Measurements from ENCODE around the gene ZNF513. TPM values are rescaled to one million over a fixed set of nuclear protein-coding genes. Genes with fewer than 3 reads are reported as not detected.

Gene ZNF513
- total and polyA plus RNA-seq, 2 donors (not counting 1 experiment from before 2014, with no cell fraction given): 29.0 to 36.8 TPM

GRCh38 chr2:27347641-27348040 lies 32.9 kb downstream of the ZNF513 start:
- Histone ChIP-seq H3K4me2 (replicated peaks; ENCODE audit: low read depth, low read length, poor library complexity, severe bottlenecking) (no peak overlapping the region), H3K79me2 (ENCODE audit: control insufficient read depth, insufficient read depth, low read length) (peaks cover 95% of the 10 kb centered on the region), H3K4me3 (ENCODE audit: control extremely low read depth in 1 of 5, extremely low read depth in 1 of 5, insufficient read depth in 1 of 5, low read depth in 2 of 5, low read length in 4 of 5) (no peak overlapping the region), H4K20me1 (ENCODE audit: control insufficient read depth, insufficient read depth, low read length, poor library complexity, severe bottlenecking) (peaks cover 81% of the 10 kb centered on the region), H3K9ac (ENCODE audit: low read length) (no peak overlapping the region), H3K27me3 (replicated peaks in 1 of 4; ENCODE audit: control extremely low read depth in 1 of 4, control insufficient read depth in 3 of 4, insufficient read depth in 4 of 4, low read length in 3 of 4) (no peaks in the 10 kb centered on the region), H2AFZ (ENCODE audit: insufficient read depth, low read depth, low read length, poor library complexity, severe bottlenecking) (no peak overlapping the region), H3K27ac (ENCODE audit: low read length in 2 of 2) (no peak overlapping the region), H3K9me3 (ENCODE audit: control extremely low read depth in 1 of 3, control insufficient read depth in 2 of 3, insufficient read depth in 1 of 3, low read length in 2 of 3) (no peaks in the 10 kb centered on the region), H3K4me1 (ENCODE audit: control insufficient read depth in 2 of 2, insufficient read depth in 2 of 2, low read length in 2 of 2) (no peaks in the 10 kb centered on the region), H3K36me3 (replicated peaks in 1 of 2; ENCODE audit: control extremely low read depth in 1 of 2, control insufficient read depth in 1 of 2, extremely low read depth in 1 of 2, insufficient read depth in 2 of 2, low read length in 1 of 2) (peaks cover 0 to 20% of the 10 kb centered on the region in 2 experiments)
- ChIA-PET CTCF (interaction anchor here (0.6 kb wide), 1 partner anchor 44 kb away, joined by 5 read pairs; no protein-coding TSS in a partner anchor), POLR2A (interaction anchor here (0.7 kb wide), 1 partner anchor 9 kb away, joined by 3 read pairs; no protein-coding TSS in a partner anchor)
- DNase-seq (no peak), ATAC-seq (ENCODE audit: low read depth) (no peak)
- H3K4me1 Mint-ChIP-seq: peaks cover 24% of the 10 kb centered on the region
- no peak overlapping the region for H3K4me3 Mint-ChIP-seq
- no peaks in the 10 kb centered on the region for H3K27me3 Mint-ChIP-seq
- 96% methylated on average over 2 of the region's 2 CpGs for WGBS (ENCODE audit: insufficient coverage)
- TF ChIP-seq, protein P1, sequence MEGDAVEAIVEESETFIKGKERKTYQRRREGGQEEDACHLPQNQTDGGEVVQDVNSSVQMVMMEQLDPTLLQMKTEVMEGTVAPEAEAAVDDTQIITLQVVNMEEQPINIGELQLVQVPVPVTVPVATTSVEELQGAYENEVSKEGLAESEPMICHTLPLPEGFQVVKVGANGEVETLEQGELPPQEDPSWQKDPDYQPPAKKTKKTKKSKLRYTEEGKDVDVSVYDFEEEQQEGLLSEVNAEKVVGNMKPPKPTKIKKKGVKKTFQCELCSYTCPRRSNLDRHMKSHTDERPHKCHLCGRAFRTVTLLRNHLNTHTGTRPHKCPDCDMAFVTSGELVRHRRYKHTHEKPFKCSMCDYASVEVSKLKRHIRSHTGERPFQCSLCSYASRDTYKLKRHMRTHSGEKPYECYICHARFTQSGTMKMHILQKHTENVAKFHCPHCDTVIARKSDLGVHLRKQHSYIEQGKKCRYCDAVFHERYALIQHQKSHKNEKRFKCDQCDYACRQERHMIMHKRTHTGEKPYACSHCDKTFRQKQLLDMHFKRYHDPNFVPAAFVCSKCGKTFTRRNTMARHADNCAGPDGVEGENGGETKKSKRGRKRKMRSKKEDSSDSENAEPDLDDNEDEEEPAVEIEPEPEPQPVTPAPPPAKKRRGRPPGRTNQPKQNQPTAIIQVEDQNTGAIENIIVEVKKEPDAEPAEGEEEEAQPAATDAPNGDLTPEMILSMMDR (IDR thresholded peaks at IDR 0.05): no peak
- TF ChIP-seq EZH2 (IDR thresholded peaks at IDR 0.05; ENCODE audit: borderline replicate concordance, insufficient read depth, low read depth, low read length, poor library complexity, severe bottlenecking): no peak
- no peak overlapping the region for H3K27ac Mint-ChIP-seq
- intact Hi-C loops (cut with micrococcal nuclease): no loop called here
- no peaks in the 10 kb centered on the region for H3K9me3 Mint-ChIP-seq (ENCODE audit: insufficient read depth)

DNA sequence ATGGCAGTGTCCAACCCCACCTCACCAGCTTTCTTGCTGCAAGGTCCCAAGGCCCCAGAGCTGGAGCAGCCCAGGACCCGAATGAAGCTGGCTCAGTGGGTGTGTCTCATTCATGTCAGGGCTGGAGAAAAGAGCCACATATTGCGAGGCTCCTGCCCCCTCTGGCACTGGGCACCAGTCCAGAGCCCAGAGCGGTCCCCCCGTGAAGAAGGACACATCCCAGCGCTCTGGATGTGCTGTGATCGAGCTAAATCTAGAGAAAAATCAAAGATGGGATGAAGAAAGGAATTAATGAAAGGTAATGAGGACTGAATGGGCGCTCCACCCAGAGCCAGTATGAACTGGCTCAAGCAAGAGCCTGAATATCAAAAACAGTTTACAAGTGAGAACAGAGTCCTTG lies 44.4 kb downstream of the ZNF513 start:
- Mint-ChIP-seq H3K27ac (no peak overlapping the region), H3K4me3 (no peak overlapping the region), H3K27me3 (no peaks in the 10 kb centered on the region), H3K4me1 (no peaks in the 10 kb centered on the region), H3K9me3 (ENCODE audit: insufficient read depth) (no peaks in the 10 kb centered on the region)
- DNase-seq: no peak
- H3K27me3 ChIP-seq (replicated peaks in 1 of 4; ENCODE audit: control extremely low read depth in 1 of 4, control insufficient read depth in 3 of 4, insufficient read depth in 4 of 4, low read length in 3 of 4): no peaks in the 10 kb centered on the region
- peaks cover 17 to 57% of the 10 kb centered on the region in 2 experiments for H3K36me3 ChIP-seq (replicated peaks in 1 of 2; ENCODE audit: control extremely low read depth in 1 of 2, control insufficient read depth in 1 of 2, extremely low read depth in 1 of 2, insufficient read depth in 2 of 2, low read length in 1 of 2)
- ChIA-PET CTCF (interaction anchor here (0.9 kb wide), 1 partner anchor 33 kb away, joined by 3 read pairs; no protein-coding TSS in a partner anchor), POLR2A (no interaction called here)
- H2AFZ ChIP-seq (ENCODE audit: insufficient read depth, low read depth, low read length, poor library complexity, severe bottlenecking): no peak overlapping the region
- no peak for ATAC-seq (ENCODE audit: low read depth)
- no peaks in the 10 kb centered on the region for H3K9me3 ChIP-seq (ENCODE audit: control extremely low read depth in 1 of 3, control insufficient read depth in 2 of 3, insufficient read depth in 1 of 3, low read length in 2 of 3)
- H3K9ac ChIP-seq (ENCODE audit: low read length): no peak overlapping the region
- no peak overlapping the region for H3K27ac ChIP-seq (ENCODE audit: low read length in 2 of 2)
- no peak overlapping the region for H3K4me3 ChIP-seq (ENCODE audit: control extremely low read depth in 1 of 5, extremely low read depth in 1 of 5, insufficient read depth in 1 of 5, low read depth in 2 of 5, low read length in 4 of 5)
- no peaks in the 10 kb centered on the region for H3K79me2 ChIP-seq (ENCODE audit: control insufficient read depth, insufficient read depth, low read length)
- WGBS (ENCODE audit: insufficient coverage): 95% methylated on average over 4 of the region's 7 CpGs
- intact Hi-C loops (cut with micrococcal nuclease): no loop called here
- H3K4me2 ChIP-seq (replicated peaks; ENCODE audit: low read depth, low read length, poor library complexity, severe bottlenecking): no peak overlapping the region
- TF ChIP-seq, protein P1 (IDR thresholded peaks at IDR 0.05): no peak
- no peak for TF ChIP-seq EZH2 (IDR thresholded peaks at IDR 0.05; ENCODE audit: borderline replicate concordance, insufficient read depth, low read depth, low read length, poor library complexity, severe bottlenecking)
- H3K4me1 ChIP-seq (ENCODE audit: control insufficient read depth in 2 of 2, insufficient read depth in 2 of 2, low read length in 2 of 2): no peaks in the 10 kb centered on the region
- H4K20me1 ChIP-seq (ENCODE audit: control insufficient read depth, insufficient read depth, low read length, poor library complexity, severe bottlenecking): no peaks in the 10 kb centered on the region
